IPS-NIHi7 (cell line): ENCODE results near the gene ZNF701.
"Not testable (repeated sequence)": the region's sequence is repeated elsewhere in the genome, so short reads cannot be mapped to it uniquely, and the experiment has no call there.

Experiments
- DNase-seq: peaks from one replicate; pipeline ENCODE4 v3.0.0; 2012; ENCODE audit warnings: mixed read lengths; ENCODE audit errors: extremely low spot score

Gene ZNF701

DNA sequence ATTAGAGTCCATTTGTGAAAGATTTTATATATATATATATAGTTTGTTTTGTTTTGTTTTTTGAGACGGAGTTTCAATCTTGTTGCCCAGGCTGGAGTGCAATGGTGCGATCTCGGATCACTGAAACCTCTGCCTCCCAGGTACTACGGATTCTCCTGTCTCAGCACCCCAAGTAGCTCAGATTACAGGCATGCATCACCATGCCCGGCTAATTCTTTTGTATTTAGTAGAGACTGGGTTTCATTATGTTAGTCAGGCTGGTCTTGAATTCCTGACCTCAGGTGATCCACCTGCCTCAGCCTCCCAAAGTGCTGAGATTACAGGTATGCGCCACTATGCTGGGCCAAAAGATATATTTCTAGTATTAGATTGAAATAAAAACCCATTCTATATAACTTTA lies 4.0 kb upstream of the ZNF701 start:
- no peak for DNase-seq

DNA sequence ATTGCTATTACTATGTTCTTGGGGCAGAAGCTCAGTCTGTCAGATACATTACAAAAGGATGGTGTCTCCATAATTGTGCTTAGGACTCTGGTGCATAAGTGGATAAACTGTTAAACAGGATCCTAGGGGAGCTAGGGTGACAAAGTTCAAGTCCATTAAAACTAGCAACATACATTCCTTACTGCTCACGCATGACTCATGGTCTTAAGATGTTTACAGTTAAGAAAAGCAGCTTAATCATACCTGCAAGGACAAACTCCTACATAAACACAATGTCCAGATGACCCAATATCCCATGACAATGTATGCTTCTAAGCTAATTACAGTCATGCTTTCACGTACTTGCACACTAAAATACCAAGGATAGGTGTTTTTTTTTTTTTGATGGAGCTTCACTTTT lies 3.5 kb upstream of the ZNF701 start:
- no peak for DNase-seq

DNA sequence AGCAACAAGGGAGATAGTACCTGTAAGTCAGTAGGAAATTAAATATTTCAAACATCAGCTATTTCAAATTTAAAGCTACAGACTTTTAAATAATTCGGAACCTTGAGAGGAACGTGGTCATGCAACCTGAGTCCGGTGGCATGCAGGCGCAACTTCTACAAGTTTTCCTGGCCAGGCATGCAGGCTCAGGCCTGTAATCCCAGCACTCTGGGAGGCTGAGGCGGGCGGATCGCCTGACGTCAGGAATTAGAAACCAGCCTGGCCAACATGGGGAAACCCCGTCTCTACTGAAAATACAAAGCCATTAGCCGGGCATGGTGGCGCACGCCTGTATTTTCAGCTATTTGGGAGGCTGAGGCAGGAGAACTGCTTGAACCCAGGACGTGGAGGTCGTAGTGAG lies 2.2 kb upstream of the ZNF701 start:
- no peak for DNase-seq

DNA sequence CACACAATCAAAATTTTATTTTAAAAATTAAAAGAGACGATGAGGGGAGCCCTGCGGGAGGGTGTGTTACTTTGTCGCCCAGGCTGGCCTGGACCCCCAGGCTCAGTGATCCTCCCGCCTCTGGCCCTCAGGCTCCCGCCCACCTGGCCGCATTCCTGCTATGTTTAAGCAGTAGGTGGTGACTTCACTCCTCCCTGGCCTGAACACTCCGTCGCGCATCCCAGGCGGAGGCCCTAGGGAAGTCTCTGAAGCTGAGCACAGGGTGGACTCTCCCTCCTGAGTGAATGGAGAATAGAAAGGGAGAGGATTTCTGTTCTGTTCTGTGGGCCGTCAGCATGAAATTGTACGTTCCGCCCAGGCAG lies 468 bp upstream of the ZNF701 start:
- DNase-seq = peak; percentile 79

DNA sequence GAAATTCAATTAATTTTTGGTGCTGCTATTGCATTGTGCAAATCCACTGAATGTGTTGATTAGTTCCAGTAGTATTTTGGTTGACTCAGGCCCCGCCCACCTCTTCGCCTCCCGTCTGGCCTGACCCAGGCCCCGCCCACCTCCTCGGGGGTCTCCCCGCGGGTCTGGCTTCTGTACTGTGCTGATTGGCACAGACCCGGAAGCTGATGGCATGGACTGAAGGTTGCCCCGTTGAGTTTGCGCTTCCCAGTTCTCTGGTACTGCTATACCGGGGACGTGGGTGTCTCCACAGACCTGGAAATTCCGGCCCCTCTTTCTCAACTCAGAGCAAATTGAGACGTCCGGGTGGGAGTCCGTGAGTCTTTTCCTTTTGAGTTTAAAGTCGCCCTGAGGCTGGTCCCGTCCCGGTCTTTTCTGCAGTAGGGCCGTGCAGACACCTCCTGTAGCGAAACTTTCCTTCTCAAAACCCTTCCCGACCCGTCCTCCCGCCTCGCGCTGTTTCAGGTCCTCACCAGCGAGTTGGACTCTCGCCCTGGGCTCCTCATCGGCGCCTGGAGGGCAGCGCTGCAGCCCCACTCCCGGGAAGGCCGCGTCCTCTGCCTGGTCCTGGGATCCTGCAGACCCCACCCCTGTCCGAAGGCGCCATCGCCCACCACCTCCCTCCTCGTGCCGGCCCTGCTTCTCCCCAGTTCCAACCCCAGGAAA lies 14.8 kb downstream of the ZNF701 start:
- DNase-seq = peak; percentile 17

DNA sequence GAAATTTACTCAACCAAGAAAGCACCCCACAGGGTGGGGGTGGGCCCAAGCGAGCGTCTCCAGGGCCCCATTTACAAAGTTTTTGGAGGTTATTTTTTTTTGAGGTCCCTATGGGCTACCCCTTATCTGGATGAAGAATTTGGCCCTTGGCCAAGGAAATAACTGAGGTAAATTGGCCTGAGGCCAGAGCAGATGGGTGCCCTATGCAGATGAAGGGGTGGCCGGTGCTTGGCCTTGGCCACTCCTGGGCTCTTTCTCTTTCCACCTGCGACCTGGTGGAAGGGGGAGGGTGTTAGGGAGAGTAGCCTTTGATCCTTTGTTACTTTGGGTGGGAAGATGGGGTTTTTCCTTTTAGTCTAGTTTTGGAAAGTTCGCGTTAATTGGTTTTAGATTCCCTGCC lies 15.5 kb downstream of the ZNF701 start:
- DNase-seq = peak; percentile 6

DNA sequence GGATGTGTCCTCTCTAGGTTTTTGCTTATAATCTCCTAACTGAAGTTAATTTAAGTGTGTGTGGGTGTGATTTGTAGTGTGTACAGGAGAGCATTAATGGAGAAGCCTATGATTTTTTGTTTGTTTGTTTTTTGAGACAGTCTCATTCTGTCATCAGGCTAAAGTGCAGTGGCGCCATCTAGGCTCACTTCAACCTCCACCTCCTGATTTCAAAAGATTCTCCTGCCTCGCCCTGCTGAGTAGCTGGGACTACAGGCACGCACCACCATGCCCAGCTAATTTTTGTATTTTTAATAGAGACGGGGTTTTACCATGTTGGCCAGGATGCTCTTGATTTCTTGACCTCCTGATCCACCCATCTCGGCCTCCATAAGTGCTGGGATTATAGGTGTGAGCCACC lies 20.6 kb downstream of the ZNF701 start:
- DNase-seq = no peak

DNA sequence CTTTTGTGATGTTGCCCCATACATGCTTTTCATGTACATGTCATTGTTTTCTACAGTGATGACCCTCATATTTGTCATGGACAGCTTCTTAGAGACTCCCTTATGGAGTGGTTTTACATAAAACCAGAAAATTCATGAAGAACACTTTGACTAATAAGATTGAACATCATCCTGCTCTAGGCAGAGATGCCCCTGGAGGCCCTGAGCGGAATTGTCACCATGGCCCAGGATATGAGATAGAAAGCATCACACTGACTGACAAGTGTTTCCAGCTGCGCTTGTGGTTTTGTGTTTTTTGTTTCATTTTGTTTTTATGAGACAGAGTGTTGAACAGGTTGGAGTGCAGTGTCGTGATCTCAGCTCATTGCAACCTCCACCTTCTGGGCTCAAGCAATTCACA lies 22.2 kb downstream of the ZNF701 start:
- no peak for DNase-seq

DNA sequence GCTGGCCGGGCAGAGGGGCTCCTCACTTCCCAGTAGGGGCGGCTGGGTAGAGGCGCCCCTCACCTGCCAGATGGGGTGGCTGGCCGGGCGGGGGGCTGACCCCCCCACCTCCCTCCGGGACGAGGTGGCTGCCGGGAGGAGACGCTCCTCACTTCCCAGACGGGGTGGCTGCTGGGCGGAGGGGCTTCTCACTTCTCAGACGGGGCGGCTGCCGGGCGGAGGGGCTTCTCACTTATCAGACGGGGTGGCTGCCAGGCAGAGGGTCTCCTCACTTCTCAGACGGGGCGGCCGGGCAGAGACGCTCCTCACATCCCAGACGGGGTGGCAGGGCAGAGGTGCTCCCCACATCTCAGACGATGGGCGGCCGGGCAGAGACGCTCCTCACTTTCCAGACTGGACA lies 23.4 kb downstream of the ZNF701 start:
- not testable (repeated sequence) for DNase-seq

DNA sequence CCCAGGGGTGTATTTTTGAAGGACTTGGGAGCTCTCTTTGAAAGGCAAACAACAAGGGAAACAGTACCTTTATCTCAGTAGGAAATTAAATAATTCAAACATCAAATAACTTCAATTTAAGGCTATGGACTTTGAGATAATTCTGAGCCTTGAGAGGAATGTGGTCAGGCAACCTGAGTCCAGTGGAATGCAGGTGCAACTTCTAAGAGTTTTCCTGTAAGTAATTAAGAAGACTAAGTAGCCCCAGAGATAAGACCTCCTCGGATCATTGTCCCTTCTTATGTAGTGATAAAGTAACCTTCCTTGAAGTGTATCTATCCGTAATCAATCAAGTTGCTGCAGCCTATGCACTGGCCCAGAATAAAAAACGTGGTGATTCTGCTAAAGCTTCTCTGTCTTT lies 29.2 kb downstream of the ZNF701 start:
- no peak for DNase-seq

DNA sequence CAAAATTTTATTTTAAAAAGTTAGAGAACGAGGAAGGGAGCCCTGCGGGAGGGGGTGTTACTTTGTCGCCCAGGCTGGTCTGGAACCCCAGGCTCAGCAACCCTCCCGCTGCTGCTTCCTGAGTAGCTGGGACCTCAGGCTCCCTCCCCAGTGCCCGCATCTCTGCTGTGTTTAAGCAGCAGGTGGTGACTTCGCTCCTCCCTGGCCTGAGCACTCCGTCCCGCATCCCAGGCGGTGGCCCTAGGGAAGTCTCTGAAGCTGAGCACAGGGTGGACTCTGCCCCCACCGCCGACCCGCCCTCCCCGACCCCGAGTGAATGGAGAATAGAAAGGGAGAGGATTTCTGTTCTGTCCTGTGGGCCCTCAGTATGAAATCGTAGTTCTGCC lies 30.5 kb downstream of the ZNF701 start:
- no peak for DNase-seq

DNA sequence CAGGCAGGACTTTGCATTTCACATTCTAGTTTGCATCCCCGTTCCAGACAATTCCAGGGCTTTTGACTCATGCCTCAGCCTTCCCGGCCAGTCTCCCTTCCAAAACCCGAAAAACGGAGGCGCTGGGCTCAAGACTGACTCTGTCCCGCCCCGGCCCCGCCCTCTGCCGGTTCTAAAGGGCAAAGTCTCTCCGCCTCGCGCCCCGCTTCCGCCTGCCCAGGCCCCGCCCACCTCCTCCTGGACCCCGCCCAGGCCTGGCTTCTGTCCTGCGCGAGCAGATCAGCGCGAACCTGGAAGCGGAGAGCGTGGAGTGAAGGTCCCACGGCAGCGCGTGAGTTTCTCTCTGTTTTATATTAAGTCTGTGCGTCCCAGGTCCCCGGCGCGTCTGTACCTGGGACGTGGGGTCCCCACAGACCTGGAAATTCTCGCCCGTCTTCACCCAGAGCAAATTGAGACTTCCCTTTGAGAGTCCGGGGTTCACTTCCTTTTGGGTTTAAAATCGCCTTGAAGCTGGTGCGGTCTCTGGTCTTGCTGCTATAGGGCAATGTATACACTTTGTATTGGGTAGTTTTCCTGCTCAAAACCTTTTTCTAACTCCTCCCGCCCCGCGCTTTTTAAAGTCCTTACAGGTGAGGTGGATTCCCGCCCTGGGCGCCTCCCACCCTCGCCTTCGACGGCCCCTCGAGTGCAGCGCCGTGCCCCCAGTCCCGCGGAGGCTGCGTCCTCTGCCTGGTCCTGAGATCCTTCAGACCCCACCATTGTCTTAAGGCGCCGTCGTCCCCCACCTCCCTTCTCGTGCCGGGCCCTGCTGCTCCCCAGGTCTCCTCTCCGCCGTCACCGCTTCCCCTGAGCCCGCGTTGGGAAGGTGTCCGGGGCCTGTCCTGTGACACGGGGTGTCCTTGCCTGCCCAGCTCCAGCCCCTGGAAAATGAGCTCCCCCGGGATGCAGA lies 31.2 kb downstream of the ZNF701 start:
- peak; percentile 93 for DNase-seq

DNA sequence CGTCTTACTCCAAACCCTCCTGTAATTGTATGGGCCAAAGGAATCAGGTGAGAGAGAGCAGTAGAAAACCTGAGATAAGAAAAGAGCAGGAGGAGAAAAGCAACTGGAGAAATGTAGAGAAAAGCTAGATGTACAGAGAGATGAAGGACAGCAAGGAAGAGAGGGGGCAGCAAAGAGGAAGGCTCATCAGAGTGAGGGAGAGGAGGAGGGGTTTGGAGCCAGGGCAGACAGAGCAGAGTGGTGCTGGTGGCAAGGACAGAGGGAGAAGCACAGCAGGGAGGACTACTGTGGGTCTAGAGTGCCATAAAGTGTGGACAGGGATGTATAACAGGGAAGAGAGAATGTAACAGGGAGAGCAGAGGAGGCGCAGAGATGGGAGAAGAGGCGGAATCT lies 31.9 kb downstream of the ZNF701 start:
- DNase-seq = not testable (repeated sequence)

DNA sequence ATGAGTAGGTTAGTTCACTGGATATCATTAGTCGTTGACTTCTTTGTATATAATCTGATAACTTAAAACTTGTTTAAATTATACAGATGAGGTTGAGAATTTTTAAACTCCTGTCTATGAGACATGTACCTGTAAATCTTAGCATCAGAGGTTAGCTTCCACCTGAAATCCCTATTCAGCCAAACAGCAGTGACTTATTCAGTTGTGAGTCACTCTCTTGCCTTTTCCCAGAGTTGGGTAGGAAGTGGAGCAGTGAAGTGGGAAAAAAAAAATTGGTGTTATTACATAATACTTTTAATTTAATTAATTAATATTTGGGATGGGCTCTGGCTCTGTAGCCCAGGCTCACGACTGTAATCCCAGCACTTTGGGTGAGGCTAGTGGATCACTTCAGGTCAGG lies 32.9 kb downstream of the ZNF701 start:
- DNase-seq = no peak

DNA sequence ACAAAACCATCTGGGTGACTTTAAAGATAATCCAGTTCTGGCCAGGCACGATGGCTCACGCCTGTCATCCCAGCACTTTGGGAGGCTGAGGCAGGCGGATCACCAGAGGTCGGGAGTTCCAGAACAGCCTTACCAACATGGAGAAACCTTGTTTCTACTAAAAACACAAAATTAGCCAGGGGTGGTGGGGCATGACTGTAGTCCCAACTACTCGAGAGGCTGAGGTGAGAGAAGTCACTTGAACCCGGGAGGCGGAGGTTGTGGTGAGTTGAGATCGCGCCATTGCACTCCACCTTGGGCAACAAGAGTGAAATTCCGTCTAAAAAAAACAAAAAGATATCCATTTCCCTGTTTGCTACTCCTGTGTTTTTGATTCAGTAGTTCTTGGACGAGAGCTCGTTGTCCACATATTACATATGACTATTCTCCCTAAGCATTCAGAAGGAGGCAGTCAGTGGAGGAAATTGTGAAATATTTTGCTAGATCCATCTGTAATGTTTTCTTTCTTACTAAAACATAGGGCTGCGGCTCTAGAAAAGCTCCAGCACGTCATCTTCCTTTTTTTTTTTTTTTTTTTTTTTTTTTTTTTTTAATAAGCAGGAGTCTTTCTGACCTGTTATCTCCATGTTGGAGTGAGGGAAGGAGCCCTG lies 33.6 kb downstream of the ZNF701 start:
- no peak for DNase-seq

DNA sequence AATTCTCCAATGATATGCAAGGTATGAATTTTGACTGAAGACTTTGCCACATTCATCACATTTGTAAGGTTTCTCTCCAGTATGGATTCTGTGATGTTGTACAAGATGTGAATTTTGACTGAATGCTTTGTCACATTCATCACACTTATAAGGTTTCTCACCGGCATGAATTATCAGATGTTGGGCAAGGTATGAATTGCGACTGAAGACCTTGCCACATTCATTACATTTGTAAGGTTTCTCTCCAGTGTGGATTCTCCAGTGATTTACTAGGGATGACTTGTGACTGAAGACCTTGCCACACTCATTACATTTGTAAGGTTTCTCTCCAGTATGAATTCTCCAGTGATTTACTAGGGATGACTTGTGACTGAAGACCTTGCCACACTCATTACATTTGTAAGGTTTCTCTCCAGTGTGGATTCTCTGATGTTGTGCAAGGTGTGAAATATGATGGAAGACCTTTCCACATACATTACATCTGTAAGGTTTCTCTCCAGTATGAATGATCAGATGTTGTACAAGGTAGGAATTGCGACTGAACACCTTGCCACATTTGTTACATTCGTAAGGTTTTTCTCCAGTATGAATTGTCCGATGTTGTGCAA lies 43.3 kb downstream of the ZNF701 start:
- no peak for DNase-seq

DNA sequence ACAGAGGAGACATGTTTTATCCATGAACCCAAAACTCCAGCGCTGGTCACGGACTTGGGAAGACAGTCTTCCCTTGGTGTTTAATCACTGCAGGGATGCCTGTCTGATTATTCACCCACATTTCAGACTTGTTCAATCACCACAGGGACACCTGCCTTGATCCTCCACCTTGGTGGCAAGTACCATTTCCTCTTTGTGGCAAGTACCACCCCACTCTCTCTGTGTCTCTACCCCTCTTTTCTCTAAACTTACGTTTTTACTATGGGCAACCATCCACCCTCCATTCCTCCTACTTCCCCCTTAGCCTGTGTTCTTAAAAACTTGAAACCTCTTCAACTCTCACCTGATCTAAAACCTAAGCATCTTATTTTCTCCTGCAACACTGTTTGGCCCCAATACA lies 51.3 kb downstream of the ZNF701 start:
- DNase-seq = no peak

DNA sequence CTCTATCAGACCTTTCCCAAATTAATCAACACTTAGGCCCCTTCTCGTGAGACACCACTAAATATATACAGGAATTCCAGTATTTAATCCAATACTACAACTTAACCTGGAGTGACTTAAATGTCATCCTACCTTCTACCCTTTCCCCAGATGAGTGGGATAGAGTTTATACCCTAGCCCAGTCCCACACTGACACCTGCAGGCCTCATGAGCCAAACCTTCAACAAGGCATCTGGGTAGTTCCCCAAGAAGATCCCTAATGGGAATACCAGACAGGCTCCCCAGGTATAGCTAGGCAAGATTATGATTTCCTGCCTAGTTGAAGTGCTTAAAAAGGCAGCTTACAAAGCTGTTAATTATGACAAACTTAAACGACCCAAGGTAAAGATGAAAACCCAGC lies 52.2 kb downstream of the ZNF701 start:
- DNase-seq = peak; percentile 38

DNA sequence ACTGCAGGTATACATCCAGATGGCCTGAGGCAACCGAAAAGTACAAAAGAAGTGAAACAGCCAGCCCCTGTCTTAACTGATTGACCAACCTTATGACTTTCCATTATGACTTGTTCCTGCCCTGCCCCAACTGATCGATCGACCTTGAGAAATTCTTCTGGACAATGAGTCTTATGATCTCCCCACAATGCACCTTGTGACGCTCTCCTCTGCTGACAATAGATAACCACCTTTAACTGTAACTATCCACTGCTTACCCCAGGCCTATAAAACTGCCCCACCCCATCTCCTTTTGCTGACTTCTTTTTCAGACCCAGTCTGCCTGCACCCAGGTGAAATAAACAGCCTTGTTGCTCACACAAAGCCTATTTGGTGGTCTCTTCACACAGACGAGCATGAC lies 56.8 kb downstream of the ZNF701 start:
- DNase-seq = no peak

DNA sequence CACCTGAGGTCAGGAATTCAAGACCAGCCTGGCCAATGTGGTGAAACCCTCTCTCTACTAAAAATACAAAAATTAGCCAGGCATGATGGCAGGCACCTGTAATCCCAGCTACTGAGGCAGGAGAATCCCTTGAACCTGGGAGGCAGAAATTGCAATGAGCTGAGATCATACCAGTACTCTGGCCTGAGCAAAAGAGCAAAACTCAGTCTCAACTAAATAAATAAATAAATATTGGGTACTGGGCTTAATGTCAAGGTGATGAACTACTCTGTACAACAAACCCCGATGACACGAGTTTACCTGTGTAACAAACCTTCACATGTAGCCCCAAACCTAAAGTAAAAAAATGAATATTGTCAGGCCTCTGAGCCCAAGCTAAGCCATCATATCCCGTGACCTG lies 57.4 kb downstream of the ZNF701 start:
- DNase-seq = not testable (repeated sequence)

DNA sequence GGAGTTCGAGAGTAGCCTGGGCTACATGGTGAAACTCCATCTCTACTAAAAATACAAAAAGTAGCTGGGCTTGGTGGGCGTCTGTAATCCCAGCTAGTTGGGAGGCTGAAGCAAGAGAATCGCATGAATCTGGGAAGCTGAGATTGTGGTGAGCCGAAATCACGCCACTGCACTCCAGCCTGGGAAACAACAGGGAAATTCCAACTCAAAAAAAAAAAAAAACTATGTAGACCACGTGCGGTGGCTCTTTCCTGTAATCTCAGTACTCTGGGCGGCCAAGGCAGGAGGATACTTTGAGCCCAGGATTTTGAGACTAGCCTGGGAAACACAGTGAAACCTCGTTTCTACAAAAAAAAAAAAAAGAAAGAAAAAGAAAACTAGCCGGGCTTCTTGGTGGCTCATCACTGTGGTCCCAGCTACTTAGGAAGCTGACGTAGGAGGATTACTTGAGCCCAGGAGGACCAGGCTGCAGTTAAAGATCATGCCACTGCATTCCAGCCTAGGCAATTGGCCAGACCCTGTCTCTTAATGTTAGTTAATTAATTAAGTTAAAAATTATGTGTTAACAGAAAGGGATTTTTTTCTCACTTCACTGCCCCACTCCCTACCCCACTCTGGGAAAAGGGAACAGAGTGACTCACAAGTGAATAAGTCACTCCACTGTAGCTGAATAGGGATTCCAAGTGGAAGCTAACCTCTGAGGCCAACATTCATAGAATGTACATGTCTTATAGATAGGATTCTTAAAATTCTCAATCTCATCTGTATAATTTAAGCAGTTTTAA lies 65.9 kb downstream of the ZNF701 start:
- DNase-seq = no peak
